NCI-H1436 (cell line): ENCODE results near the gene CENPVL2.
"Not testable (repeated sequence)": the region's sequence is repeated elsewhere in the genome, so short reads cannot be mapped to it uniquely, and the experiment has no call there.

Experiments used
- DNase-seq: peaks from one replicate; lab custom pipeline; 2025; lab: John Stamatoyannopoulos, UW

CENPVL2 gene

DNA sequence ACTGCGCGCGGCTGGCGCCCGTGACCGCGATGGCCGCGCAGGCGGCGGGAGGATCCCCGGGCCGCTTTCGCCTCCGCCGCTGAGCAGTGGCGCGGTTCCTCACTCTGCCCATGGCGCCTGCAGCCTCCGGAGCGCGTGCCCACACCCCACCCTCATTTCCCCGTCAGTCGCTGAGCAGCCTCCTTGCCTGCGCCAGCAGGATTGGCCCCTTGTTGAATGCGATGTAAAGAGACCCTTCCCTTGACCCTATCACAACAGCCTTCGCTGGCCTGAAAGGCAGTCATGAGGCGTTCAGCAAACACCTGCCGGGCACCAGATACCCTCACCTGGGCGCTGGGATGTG, at the start of gene CENPVL2:
TSS of gene CENPVL2 (minus strand) at position 112 of the 343 bp plus-strand sequence. CDS start at position 112, 0 bp downstream.
- not testable (repeated sequence) for DNase-seq

DNA sequence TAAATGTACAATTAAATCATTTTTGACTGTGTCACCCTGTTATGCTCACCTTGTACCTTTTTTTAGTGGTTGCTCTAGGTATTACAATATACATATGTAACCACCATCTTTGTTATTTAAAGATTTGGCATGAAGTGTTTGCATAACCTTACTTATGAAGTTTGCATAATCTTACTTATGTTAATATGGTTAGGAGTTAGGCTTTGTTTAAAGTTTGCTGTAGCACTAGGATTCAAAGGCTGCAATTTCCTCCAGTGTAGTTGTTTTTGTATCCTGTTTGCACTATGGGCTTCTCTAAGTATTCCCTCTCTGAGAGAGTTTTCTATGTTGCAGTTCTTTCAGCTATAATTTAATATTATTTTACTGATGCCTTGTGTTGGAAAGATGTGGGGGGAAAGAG, 45.6 kb upstream of the CENPVL2 start:
- no peak for DNase-seq

DNA sequence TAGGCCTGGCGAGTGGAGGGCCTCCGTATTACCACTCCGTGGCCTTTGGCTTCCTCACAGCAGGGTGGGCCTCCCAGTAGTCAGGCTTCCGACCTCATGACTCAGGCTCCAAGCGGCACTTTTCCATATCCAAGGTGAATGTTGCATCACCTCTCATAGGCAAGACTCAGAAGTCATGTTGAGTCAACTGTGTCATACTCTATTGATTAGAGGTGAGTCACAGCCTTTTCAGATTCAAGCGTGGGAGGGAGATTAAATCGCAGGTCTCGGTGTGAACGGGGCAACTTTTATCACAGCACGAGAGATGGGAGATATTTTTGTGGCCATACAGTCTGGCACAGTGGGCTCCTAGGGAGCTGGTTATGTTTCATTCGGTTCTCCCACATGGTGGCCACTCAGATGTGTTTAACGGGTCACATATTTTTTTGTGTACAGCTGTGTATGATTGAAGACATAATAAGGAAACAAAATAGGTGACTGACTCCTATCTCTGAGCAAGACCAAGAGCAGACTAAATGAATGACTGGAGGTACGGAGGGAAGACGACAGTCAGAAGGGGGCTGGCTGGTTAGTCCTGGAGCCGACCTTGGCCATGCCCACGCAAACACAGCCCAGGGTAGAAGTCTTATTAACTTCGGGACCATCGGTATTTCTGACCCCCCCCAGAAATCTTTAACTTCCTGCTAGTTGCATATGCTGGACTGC, 30.5 kb upstream of the CENPVL2 start:
- DNase-seq, result not testable (repeated sequence)

DNA sequence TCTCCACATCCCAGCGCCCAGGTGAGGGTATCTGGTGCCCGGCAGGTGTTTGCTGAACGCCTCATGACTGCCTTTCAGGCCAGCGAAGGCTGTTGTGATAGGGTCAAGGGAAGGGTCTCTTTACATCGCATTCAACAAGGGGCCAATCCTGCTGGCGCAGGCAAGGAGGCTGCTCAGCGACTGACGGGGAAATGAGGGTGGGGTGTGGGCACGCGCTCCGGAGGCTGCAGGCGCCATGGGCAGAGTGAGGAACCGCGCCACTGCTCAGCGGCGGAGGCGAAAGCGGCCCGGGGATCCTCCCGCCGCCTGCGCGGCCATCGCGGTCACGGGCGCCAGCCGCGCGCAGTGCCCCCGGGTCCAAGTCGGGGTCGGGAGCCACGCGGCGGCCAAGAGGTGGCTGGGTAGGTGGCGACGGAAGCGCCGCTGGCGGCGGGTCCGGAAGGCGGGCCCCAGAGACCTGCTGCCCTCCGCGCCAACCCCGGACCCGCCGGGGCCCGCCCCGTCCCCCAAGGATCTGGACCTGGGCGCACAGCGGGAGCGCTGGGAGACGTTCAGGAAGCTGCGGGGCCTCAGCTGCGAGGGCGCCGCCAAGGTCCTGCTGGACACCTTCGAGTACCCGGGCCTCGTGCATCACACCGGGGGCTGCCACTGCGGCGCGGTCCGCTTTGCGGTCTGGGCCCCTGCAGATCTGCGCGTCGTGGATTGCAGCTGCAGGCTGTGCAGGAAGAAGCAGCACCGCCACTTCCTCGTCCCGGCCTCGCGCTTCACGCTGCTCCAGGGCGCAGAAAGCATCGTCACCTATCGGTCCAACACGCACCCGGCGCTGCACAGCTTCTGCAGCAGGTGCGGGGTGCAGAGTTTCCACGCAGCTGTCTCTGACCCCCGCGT, 27.9 kb upstream of the CENPVL2 start, which contains the start of gene CENPVL1:
TSS of gene CENPVL1 (plus strand) at position 236 of the 888 bp plus-strand sequence. CDS start at position 236, 0 bp downstream.
- not testable (repeated sequence) for DNase-seq

DNA sequence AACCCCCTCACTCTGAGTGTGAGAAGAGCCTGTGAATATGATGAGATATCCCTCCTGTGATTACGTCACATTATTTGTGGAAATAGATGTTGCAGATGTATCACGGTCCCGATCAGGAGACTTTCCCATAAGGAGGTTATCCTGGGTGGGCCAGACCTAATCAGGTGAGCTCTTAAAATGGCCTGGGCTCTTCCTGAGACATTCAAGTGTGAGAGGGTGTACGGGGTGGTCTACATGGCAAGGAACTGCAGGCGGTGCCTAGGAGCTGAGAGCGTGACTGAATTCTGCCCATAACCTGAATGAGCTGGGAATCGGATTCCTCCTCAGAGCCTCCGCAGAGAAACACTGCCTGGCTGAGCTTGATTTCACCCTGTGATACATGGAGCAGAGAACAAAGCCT, 14.8 kb upstream of the CENPVL2 start:
- no peak for DNase-seq

GRCh38 chrX:51694254-51694653, 11.6 kb upstream of the CENPVL2 start:
- DNase-seq, result no peak

GRCh38 chrX:51681808-51682719, 567 bp downstream of the CENPVL2 start:
- not testable (repeated sequence) for DNase-seq

DNA sequence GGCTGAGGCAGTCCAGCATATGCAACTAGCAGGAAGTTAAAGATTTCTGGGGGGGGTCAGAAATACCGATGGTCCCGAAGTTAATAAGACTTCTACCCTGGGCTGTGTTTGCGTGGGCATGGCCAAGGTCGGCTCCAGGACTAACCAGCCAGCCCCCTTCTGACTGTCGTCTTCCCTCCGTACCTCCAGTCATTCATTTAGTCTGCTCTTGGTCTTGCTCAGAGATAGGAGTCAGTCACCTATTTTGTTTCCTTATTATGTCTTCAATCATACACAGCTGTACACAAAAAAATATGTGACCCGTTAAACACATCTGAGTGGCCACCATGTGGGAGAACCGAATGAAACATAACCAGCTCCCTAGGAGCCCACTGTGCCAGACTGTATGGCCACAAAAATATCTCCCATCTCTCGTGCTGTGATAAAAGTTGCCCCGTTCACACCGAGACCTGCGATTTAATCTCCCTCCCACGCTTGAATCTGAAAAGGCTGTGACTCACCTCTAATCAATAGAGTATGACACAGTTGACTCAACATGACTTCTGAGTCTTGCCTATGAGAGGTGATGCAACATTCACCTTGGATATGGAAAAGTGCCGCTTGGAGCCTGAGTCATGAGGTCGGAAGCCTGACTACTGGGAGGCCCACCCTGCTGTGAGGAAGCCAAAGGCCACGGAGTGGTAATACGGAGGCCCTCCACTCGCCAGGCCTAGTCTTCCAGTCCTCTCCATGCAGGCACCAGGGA, 2.8 kb downstream of the CENPVL2 start:
- not testable (repeated sequence) for DNase-seq

- no peak for DNase-seq
Observed at GRCh38 chrX:51665981-51666380, 16.6 kb downstream of the CENPVL2 start.

DNA sequence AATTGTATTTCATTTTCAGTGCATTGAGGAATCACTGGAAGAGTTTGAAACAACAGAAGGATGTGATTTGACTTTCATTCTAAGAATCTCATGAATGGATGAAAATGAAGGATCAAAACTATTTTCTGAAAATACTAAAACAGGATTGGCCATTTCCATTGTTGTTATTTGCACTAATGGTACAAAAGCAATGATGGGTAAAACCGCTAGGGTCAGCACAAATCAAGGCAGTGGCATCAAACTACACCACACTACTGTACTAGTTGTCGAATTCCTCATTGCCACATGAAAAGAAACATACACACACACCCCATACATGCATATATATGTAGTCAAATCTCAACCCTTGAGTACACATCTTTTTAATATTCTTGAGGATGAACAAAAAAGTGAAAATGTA, 39.3 kb downstream of the CENPVL2 start:
- no peak for DNase-seq

DNA sequence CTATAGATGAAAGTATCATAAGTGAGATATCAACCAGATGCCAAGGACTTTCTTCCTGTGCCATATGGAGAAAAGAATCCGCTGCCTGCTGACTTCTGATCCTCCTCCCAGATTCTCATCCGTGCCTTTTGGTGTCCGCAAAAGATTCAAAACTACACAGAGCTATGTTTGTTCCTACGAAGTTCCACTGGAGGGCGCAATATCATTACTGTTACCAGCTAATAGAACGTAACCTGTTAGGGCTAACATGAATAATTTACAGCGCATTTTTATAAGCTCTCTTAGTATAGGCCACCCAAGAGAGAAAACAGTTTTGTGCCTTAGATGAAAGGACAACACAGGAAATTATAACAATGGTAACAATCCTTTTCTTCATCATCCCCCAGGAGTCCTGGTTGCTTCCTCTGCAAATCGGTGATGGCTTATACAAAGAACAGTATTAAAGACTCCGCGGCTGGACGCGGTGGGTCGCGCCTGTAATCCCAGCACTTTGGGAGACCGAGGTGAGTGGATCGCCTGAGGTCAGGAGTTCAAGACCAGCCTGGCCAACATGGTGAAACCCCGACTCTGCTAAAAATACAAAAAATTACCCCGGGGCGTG, 41.1 kb downstream of the CENPVL2 start:
- peak; percentile 47 for DNase-seq

GRCh38 chrX:51636511-51636910, 46.1 kb downstream of the CENPVL2 start:
- not testable (repeated sequence) for DNase-seq
